ENCODE measurements around the gene RGSL1. TPM values are rescaled to one million over a fixed set of nuclear protein-coding genes. Genes with fewer than 3 reads are reported as not detected.

Gene RGSL1
- polyA plus RNA-seq, 3 donors: not detected

GRCh38 chr1:182408435-182409075, 41.4 kb upstream of the RGSL1 start:
- Mint-ChIP-seq H3K27me3 (ENCODE audit: low read depth in 3 of 3) (peaks cover 0 to 7% (median 7%) of the 10 kb centered on the region in 3 donors), H3K9me3 (peaks cover 4 to 11% (median 8%) of the 10 kb centered on the region in 7 donors), H3K4me1 (no peaks in the 10 kb centered on the region), H3K27ac (no peak overlapping the region), H3K36me3 (no peaks in the 10 kb centered on the region), H3K4me3 (no peak overlapping the region)
- no peaks in the 10 kb centered on the region for H3K27me3 ChIP-seq (ENCODE audit: control insufficient read depth in 2 of 2, insufficient read depth in 2 of 2, low read length in 2 of 2)
- peaks cover 3 to 6% of the 10 kb centered on the region in 2 donors for H3K9me3 ChIP-seq (replicated peaks in 1 of 2; ENCODE audit: control insufficient read depth in 1 of 2, insufficient read depth in 1 of 2, low read length in 2 of 2)
- no peaks in the 10 kb centered on the region for H3K36me3 ChIP-seq (replicated peaks in 1 of 2; ENCODE audit: control insufficient read depth in 1 of 2, insufficient read depth in 2 of 2, low read length in 2 of 2)
- H3K4me3 ChIP-seq (replicated peaks in 1 of 3; ENCODE audit: low read depth in 2 of 3, low read length in 3 of 3): no peak overlapping the region
- H3K79me2 ChIP-seq (ENCODE audit: insufficient read depth, low read length): no peaks in the 10 kb centered on the region
- no peaks in the 10 kb centered on the region for H4K20me1 ChIP-seq (ENCODE audit: insufficient read depth, low read length)
- WGBS (ENCODE audit: insufficient coverage): 80% methylated on average over 1 of the region's 3 CpGs
- intact Hi-C loops (cut with micrococcal nuclease): no loop called here
- no peak overlapping the region for H3K9ac ChIP-seq (ENCODE audit: insufficient read depth, low read length, poor library complexity, severe bottlenecking)
- H3K27ac ChIP-seq (ENCODE audit: low read depth in 1 of 2, low read length in 2 of 2): no peak overlapping the region
- H3K4me1 ChIP-seq (ENCODE audit: control insufficient read depth in 1 of 2, insufficient read depth in 2 of 2, low read length in 2 of 2): no peaks in the 10 kb centered on the region
- no peak for TF ChIP-seq CTCF (IDR thresholded peaks at IDR 0.05)
- no peak overlapping the region for H3K4me2 ChIP-seq (replicated peaks; ENCODE audit: extremely low read depth, low read length, poor library complexity, severe bottlenecking)
- DNase-seq: no peak
- H2AFZ ChIP-seq (ENCODE audit: insufficient read depth, low read depth, low read length, poor library complexity, severe bottlenecking): no peak overlapping the region

GRCh38 chr1:182410138-182410537, 39.8 kb upstream of the RGSL1 start:
- no peaks in the 10 kb centered on the region for H3K36me3 Mint-ChIP-seq
- H3K9ac ChIP-seq (ENCODE audit: insufficient read depth, low read length, poor library complexity, severe bottlenecking): no peak overlapping the region

More at GRCh38 chr1:182410138-182410537, 39.8 kb upstream of the RGSL1 start:
- H3K4me3 ChIP-seq (replicated peaks in 1 of 3; ENCODE audit: low read depth in 2 of 3, low read length in 3 of 3): no peak overlapping the region
- H3K79me2 ChIP-seq (ENCODE audit: insufficient read depth, low read length): no peaks in the 10 kb centered on the region
- H3K4me1 ChIP-seq (ENCODE audit: control insufficient read depth in 1 of 2, insufficient read depth in 2 of 2, low read length in 2 of 2): no peaks in the 10 kb centered on the region
- WGBS (ENCODE audit: insufficient coverage): no CpG with 5 or more reads among the region's 4 CpGs
- no peaks in the 10 kb centered on the region for H3K36me3 ChIP-seq (replicated peaks in 1 of 2; ENCODE audit: control insufficient read depth in 1 of 2, insufficient read depth in 2 of 2, low read length in 2 of 2)
- peaks cover 3 to 6% of the 10 kb centered on the region in 2 donors for H3K9me3 ChIP-seq (replicated peaks in 1 of 2; ENCODE audit: control insufficient read depth in 1 of 2, insufficient read depth in 1 of 2, low read length in 2 of 2)
- Mint-ChIP-seq H3K4me3 (no peak overlapping the region), H3K9me3 (peaks cover 4 to 8% (median 6%) of the 10 kb centered on the region in 7 donors), H3K27me3 (ENCODE audit: low read depth in 3 of 3) (peaks cover 2 to 7% (median 7%) of the 10 kb centered on the region in 3 donors), H3K4me1 (no peaks in the 10 kb centered on the region), H3K27ac (no peak overlapping the region)
- H3K27ac ChIP-seq (ENCODE audit: low read depth in 1 of 2, low read length in 2 of 2): no peak overlapping the region
- DNase-seq: no peak
- intact Hi-C loops (cut with micrococcal nuclease): no loop called here
- H2AFZ ChIP-seq (ENCODE audit: insufficient read depth, low read depth, low read length, poor library complexity, severe bottlenecking): no peak overlapping the region
- H3K27me3 ChIP-seq (ENCODE audit: control insufficient read depth in 2 of 2, insufficient read depth in 2 of 2, low read length in 2 of 2): no peaks in the 10 kb centered on the region
- no peak for TF ChIP-seq CTCF (IDR thresholded peaks at IDR 0.05)
- no peaks in the 10 kb centered on the region for H4K20me1 ChIP-seq (ENCODE audit: insufficient read depth, low read length)
- no peak overlapping the region for H3K4me2 ChIP-seq (replicated peaks; ENCODE audit: extremely low read depth, low read length, poor library complexity, severe bottlenecking)

Data from CD14-positive monocyte (primary cell).